Cardiac muscle cell (in vitro differentiated cells and primary cell): Measurements from ENCODE around the gene MANEAL. TPM values are rescaled to one million over a fixed set of nuclear protein-coding genes. Genes with fewer than 3 reads are reported as not detected.

Experiments
- DNase-seq, 2 donors: peaks; one replicate each; pipeline versions ENCODE4 v3.0.0 to v3.0.0-alpha.2; 2010 to 2017; ENCODE audit warnings: low read depth in 1 of 2, low spot score in 1 of 2
- H3K27ac ChIP-seq: fragments of 200-600 bp; sonication (generic); 2 replicates; pipeline ENCODE4 v1.5.1; 2016
- H3K27me3 ChIP-seq: fragments of 200-600 bp; sonication (generic); 2 replicates; pipeline ENCODE4 v1.6.0; 2016; ENCODE audit warnings: control low read depth
- H3K36me3 ChIP-seq: fragments of 200-600 bp; sonication (generic); 2 replicates; pipeline ENCODE4 v1.5.1; 2016; ENCODE audit warnings: control low read depth
- H3K4me1 ChIP-seq: fragments of 200-600 bp; sonication (generic); 2 replicates; pipeline ENCODE4 v1.8.1; 2017; ENCODE audit warnings: low read depth, mild to moderate bottlenecking, mixed run types
- H3K4me3 ChIP-seq: fragments of 200-600 bp; sonication (generic); 2 replicates; pipeline ENCODE4 v1.5.1; 2016; ENCODE audit warnings: mild to moderate bottlenecking
- H3K9me3 ChIP-seq: fragments of 200-600 bp; sonication (generic); 2 replicates; pipeline ENCODE4 v1.5.1; 2017; ENCODE audit warnings: low read depth, mild to moderate bottlenecking, control low read depth
- CTCF ChIP-seq: IDR thresholded peaks from 2 replicates; pipeline ENCODE4 v1.5.1; 2012; ENCODE audit warnings: low read depth, mild to moderate bottlenecking, low read length
- polyA plus RNA-seq: library from polyadenylated mRNA; unstranded; fragments of >200 nt; fragmentation: Nextera tagmentation; extraction: Ambion mirVana; gene quantifications from 2 replicates; pipeline ENCODE4 v1.2.1, GENCODE V29; 2016
- total RNA-seq: library from RNA; depleted of rRNA; stranded (reverse); fragments of >200 nt; gene quantifications from 2 replicates; pipeline ENCODE4 v1.2.3, GENCODE V29; 2016

MANEAL gene
- total and polyA plus RNA-seq, 2 experiments from 2014 or later = 1.3 to 4.1 TPM

- H3K9me3 ChIP-seq = no peaks in the 10 kb centered on the region
- no peak for DNase-seq
- H3K4me3 ChIP-seq = no peak overlapping the region
- no peaks in the 10 kb centered on the region for H3K36me3 ChIP-seq
- H3K27ac ChIP-seq = no peak overlapping the region
- no peaks in the 10 kb centered on the region for H3K4me1 ChIP-seq
- peaks cover 100% of the 10 kb centered on the region for H3K27me3 ChIP-seq
- no peak for TF ChIP-seq CTCF
These were observed 40.0 kb upstream of the MANEAL start for GRCh38 chr1:37753473-37754321.

- no peak for TF ChIP-seq CTCF
- H3K4me3 ChIP-seq = no peak overlapping the region
- no peaks in the 10 kb centered on the region for H3K4me1 ChIP-seq
- peaks cover 100% of the 10 kb centered on the region for H3K27me3 ChIP-seq
- no peak for DNase-seq
- no peak overlapping the region for H3K27ac ChIP-seq
- no peaks in the 10 kb centered on the region for H3K9me3 ChIP-seq
- H3K36me3 ChIP-seq = no peaks in the 10 kb centered on the region
These were observed 38.4 kb upstream of the MANEAL start for GRCh38 chr1:37755290-37755689.

- Histone ChIP-seq H3K36me3 (no peaks in the 10 kb centered on the region), H3K4me1 (no peaks in the 10 kb centered on the region), H3K27ac (no peak overlapping the region), H3K4me3 (no peak overlapping the region), H3K27me3 (peaks cover 100% of the 10 kb centered on the region), H3K9me3 (no peaks in the 10 kb centered on the region)
- no peak for TF ChIP-seq CTCF
- no peak for DNase-seq
These were observed 37.6 kb upstream of the MANEAL start for GRCh38 chr1:37755951-37756560.

GRCh38 chr1:37759451-37759850 lies 34.2 kb upstream of the MANEAL start:
- Histone ChIP-seq H3K36me3 (no peaks in the 10 kb centered on the region), H3K4me1 (no peaks in the 10 kb centered on the region), H3K27me3 (peaks cover 100% of the 10 kb centered on the region), H3K27ac (no peak overlapping the region), H3K9me3 (no peaks in the 10 kb centered on the region), H3K4me3 (no peak overlapping the region)
- TF ChIP-seq CTCF = no peak
- DNase-seq = no peak

- Histone ChIP-seq H3K4me1 (no peaks in the 10 kb centered on the region), H3K9me3 (no peaks in the 10 kb centered on the region), H3K36me3 (no peaks in the 10 kb centered on the region), H3K27me3 (peaks cover 100% of the 10 kb centered on the region), H3K4me3 (no peak overlapping the region), H3K27ac (no peak overlapping the region)
- no peak for DNase-seq
- no peak for TF ChIP-seq CTCF
These were observed 32.1 kb upstream of the MANEAL start for GRCh38 chr1:37761416-37762095.
